Spleen (tissue), 11 donors: ENCODE data around the gene MBOAT2. TPM values are rescaled to one million over a fixed set of nuclear protein-coding genes. Genes with fewer than 3 reads are reported as not detected.

Experiments
- DNase-seq: peaks from one replicate; pipeline ENCODE4 v3.0.0-alpha.2; 2020
- H3K27ac ChIP-seq, 8 donors: fragments of 200-600 bp; sonication (generic) in 7 of 8; 1 replicate in 4 of 8; 2 replicates in 4 of 8; pipeline versions ENCODE4 v1.5.0 to v1.8.0; 2016 to 2021; ENCODE audit warnings: inconsistent platforms in 4 of 8, mild to moderate bottlenecking in 4 of 8, moderate library complexity in 1 of 8
- H3K27me3 ChIP-seq, 7 donors: fragments of 200-600 bp; sonication (generic) in 6 of 7; replicated peaks in 1 of 7; 1 replicate in 4 of 7; 2 replicates in 3 of 7; pipeline versions ENCODE4 v1.5.0 to v1.8.0; 2016 to 2021; ENCODE audit warnings: inconsistent platforms in 3 of 7, mild to moderate bottlenecking in 1 of 7
- H3K36me3 ChIP-seq, 6 donors: fragments of 200-600 bp; sonication (generic) in 5 of 6; 1 replicate in 4 of 6; 2 replicates in 2 of 6; pipeline versions ENCODE4 v1.5.0 to v1.8.0; 2016 to 2021; ENCODE audit warnings: inconsistent platforms in 2 of 6
- H3K4me1 ChIP-seq, 6 donors: fragments of 200-600 bp; sonication (generic) in 5 of 6; 1 replicate in 3 of 6; 2 replicates in 3 of 6; pipeline versions ENCODE4 v1.5.0 to v1.8.0; 2016 to 2021; ENCODE audit warnings: inconsistent platforms in 3 of 6
- H3K4me3 ChIP-seq, 8 donors: fragments of 200-600 bp; sonication (generic) in 7 of 8; 1 replicate in 4 of 8; 2 replicates in 4 of 8; pipeline versions ENCODE4 v1.5.0 to v1.8.0; 2016 to 2021; ENCODE audit warnings: inconsistent platforms in 4 of 8, mild to moderate bottlenecking in 4 of 8, moderate library complexity in 2 of 8
- H3K9me3 ChIP-seq, 8 donors: fragments of 200-600 bp; sonication (generic) in 7 of 8; 1 replicate in 4 of 8; 2 replicates in 4 of 8; pipeline versions ENCODE4 v1.5.0 to v1.8.0; 2016 to 2021; ENCODE audit warnings: inconsistent platforms in 4 of 8
- POLR2A ChIP-seq, 3 donors: fragments of 450-650 bp; IDR thresholded peaks; one replicate each; pipeline ENCODE4 v1.5.1; 2017; ENCODE audit warnings: antibody characterized with exemption in 3 of 3, mild to moderate bottlenecking in 1 of 3
- POLR2AphosphoS5 ChIP-seq, 3 donors: sonication (generic); formaldehyde crosslinking; IDR thresholded peaks; one replicate each; pipeline ENCODE4 v1.5.1; 2017; ENCODE audit warnings: antibody characterized with exemption in 3 of 3
- WGBS, 5 donors: extraction: QIAGEN DNeasy Blood & Tissue Kit in 3 of 5; methylation state at CpG; one replicate each; pipeline versions ENCODE4 v1.1.5 to v1.1.7; 2013 to 2018; 5-methylcytosine and 5-hydroxymethylcytosine counted together
- intact Hi-C: fragments of 100-400 bp; cut with DNase I; formaldehyde crosslinking; loops from one replicate; pipeline ENCODE4 v1.15.0; 2023; ENCODE audit warnings: low total_unique reads
- polyA plus RNA-seq, 3 donors: library from polyadenylated mRNA; stranded (reverse); fragments of 200-250 nt; gene quantifications; one replicate each; pipeline ENCODE4 v1.2.1, GENCODE V29; 2013
- total RNA-seq, 7 donors: library from RNA; depleted of rRNA in 3 of 7; stranded (reverse); fragments of >200 nt in 3 of 7; fragmentation: NEBNext Ultra II Directional in 4 of 7; extraction: Animal tissue kit (Norgen Biotek cat#: 25700) in 4 of 7; gene quantifications; one replicate each; pipeline versions ENCODE4 v1.1.0 to v1.2.1, GENCODE V29; 2016 to 2021
- TF ChIP-seq, protein P1 (sequence below), 11 experiments: fragments of 200-600 bp in 7 of 11; fragments of 450-650 bp in 4 of 11; sonication (generic) in 4 of 11; IDR thresholded peaks in 8 of 11; conservative IDR thresholded peaks in 3 of 11; 1 replicate in 7 of 11; 2 replicates in 4 of 11; pipeline versions ENCODE4 v1.4.0 to v1.8.0; 2016 to 2021; ENCODE audit warnings: antibody characterized with exemption in 11 of 11, inconsistent platforms in 4 of 11, mild to moderate bottlenecking in 1 of 11
- donor health status: healthy with polysubstance abuse.
- donor health status: DM: no; HTN: no; CAD: no; lungs with moderate emphysema.
- donor health status: DM: no; HTN: no; CAD: no.
- donor health status: Bipolar disorder and iron deficiency.
- donor health status: healthy.
- donor health status: DM: no; HTN: no; CAD: no.
- donor health status: DM: yes; HTN: yes; CAD: no.

MBOAT2 gene
- total and polyA plus RNA-seq, 10 donors: 1.9 to 44.1 (median 18.3) TPM

DNA sequence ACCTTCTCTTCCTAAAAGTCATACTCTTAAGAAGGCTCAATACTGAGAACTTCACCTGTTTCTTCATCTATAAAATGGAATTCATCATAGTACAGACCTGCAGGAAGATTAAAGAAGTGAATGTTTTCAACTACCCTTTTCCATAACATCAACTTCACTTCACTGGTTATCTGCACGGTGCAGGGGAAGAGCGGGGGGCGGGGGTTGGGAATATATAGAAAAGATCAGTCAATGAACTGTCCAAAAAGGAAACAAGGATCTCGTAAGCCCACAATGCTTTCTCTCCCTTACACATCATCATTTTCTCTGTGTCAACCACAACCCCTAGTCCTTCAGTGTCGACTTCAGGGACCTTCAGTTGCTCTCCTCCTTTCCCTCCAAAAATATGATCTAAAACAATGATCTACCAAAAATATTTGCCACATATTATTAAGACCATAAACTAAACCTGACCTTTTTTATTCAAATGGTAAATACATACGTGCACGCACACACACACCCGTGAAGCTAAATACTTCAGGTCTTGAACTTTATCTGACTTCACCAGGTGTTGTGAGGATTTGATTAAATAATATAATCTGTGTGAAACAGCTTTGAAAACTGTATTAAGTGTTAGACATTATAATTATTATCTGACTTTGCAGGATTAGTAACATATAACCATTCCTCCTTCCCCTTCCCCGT, 4.9 kb downstream of the MBOAT2 start:
- Histone ChIP-seq H3K9me3 (no peaks in the 10 kb centered on the region), H3K4me1 (peaks cover 6 to 74% (median 13%) of the 10 kb centered on the region in 6 donors), H3K27me3 (peaks cover 0 to 26% (median 12%) of the 10 kb centered on the region in 7 donors), H3K27ac (no peak overlapping the region), H3K36me3 (no peaks in the 10 kb centered on the region), H3K4me3 (no peak overlapping the region)
- no peak for TF ChIP-seq POLR2AphosphoS5 (IDR thresholded peaks at IDR 0.05)
- TF ChIP-seq POLR2A (IDR thresholded peaks at IDR 0.05): no peak
- TF ChIP-seq, protein P1, sequence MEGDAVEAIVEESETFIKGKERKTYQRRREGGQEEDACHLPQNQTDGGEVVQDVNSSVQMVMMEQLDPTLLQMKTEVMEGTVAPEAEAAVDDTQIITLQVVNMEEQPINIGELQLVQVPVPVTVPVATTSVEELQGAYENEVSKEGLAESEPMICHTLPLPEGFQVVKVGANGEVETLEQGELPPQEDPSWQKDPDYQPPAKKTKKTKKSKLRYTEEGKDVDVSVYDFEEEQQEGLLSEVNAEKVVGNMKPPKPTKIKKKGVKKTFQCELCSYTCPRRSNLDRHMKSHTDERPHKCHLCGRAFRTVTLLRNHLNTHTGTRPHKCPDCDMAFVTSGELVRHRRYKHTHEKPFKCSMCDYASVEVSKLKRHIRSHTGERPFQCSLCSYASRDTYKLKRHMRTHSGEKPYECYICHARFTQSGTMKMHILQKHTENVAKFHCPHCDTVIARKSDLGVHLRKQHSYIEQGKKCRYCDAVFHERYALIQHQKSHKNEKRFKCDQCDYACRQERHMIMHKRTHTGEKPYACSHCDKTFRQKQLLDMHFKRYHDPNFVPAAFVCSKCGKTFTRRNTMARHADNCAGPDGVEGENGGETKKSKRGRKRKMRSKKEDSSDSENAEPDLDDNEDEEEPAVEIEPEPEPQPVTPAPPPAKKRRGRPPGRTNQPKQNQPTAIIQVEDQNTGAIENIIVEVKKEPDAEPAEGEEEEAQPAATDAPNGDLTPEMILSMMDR (IDR thresholded peaks at IDR 0.05 in 8 of 11, conservative IDR thresholded peaks at IDR 0.05 in 3 of 11): no peak
- 71 to 85% (median 83%) methylated on average over 9 of the region's 9 CpGs for WGBS, 5 donors
- intact Hi-C loops: no loop called here
- DNase-seq: no peak

DNA sequence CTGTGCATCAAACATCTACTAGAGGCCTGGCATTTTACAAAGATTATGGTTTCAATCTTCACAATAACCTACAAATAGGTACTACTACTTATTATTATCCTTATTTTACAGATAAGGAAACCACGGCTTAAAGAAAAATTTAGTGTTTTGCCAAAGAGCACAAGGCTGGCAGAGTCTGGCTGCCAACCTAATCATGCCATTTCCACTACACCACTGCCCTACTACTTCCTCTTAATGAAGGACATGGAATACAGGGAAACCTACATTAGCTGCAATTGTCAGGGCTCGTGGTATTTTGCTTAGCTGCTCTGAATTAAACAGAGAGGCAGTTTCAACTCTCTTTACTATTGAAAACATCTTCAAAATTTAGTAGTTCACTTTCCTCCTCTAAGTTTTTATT, 5.9 kb downstream of the MBOAT2 start:
- TF ChIP-seq, protein P1 (IDR thresholded peaks at IDR 0.05 in 8 of 11, conservative IDR thresholded peaks at IDR 0.05 in 3 of 11): no peak
- TF ChIP-seq POLR2AphosphoS5 (IDR thresholded peaks at IDR 0.05): no peak
- no peak for TF ChIP-seq POLR2A (IDR thresholded peaks at IDR 0.05)
- DNase-seq: no peak
- no peak overlapping the region for H3K4me3 ChIP-seq
- H3K27me3 ChIP-seq: peaks cover 0 to 18% (median 9%) of the 10 kb centered on the region in 7 donors
- H3K36me3 ChIP-seq: no peaks in the 10 kb centered on the region
- no peaks in the 10 kb centered on the region for H3K9me3 ChIP-seq
- H3K27ac ChIP-seq: no peak overlapping the region
- WGBS, 5 donors: 46 to 61% (median 55%) methylated on average over 2 of the region's 2 CpGs
- intact Hi-C loops: no loop called here
- peaks cover under 1 to 67% (median 6%) of the 10 kb centered on the region in 6 donors for H3K4me1 ChIP-seq

DNA sequence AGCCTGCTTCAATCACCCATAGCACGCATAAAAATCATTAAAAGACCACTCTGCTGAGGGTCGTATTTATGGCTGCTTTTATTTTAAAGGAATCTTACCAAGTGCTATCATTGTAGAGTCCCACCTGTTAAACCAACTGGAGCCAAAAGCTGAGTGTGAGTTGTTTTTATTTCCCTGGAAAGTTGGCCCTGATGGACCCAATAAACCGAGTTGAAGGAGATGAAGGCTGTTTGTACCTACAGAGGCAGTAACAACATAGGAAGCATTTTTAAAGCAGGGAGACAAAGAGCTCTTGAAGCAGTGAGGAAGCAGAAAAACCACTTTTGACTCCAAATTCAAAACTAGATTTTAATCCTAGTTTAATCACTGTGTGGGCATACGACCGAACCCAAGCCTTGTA, 6.4 kb downstream of the MBOAT2 start:
- peaks cover 0 to 62% (median 4%) of the 10 kb centered on the region in 6 donors for H3K4me1 ChIP-seq
- H3K4me3 ChIP-seq: no peak overlapping the region
- no peak for DNase-seq
- no peaks in the 10 kb centered on the region for H3K36me3 ChIP-seq
- TF ChIP-seq POLR2A (IDR thresholded peaks at IDR 0.05) (no peak), POLR2AphosphoS5 (IDR thresholded peaks at IDR 0.05) (no peak)
- TF ChIP-seq, protein P1 (IDR thresholded peaks at IDR 0.05 in 8 of 11, conservative IDR thresholded peaks at IDR 0.05 in 3 of 11): no peak
- H3K27me3 ChIP-seq: peaks cover 0 to 13% (median 6%) of the 10 kb centered on the region in 7 donors
- H3K9me3 ChIP-seq: no peaks in the 10 kb centered on the region
- intact Hi-C loops: no loop called here
- H3K27ac ChIP-seq: peak overlapping the region in 1 of 8 donors; percentile 57
- WGBS, 5 donors: 86 to 94% (median 94%) methylated on average over 5 of the region's 5 CpGs

DNA sequence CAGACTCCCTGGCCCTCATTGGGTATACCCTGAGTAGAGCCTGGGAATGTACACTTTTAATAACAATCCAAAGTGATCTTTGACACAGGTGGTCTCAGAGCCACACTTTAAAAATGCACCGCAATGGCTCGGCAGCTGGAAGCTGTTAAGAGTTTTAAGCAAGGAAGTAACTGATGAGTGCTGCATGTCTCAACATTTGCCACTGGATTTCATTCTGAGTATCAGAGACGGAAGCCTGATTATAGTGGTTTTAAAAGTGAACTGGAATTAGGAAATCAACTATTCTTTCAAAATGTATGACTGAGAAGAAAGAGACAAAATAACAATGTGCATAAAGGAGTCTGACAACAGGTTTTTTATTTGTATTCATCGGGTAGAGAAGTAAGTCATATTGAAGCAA, 7.5 kb downstream of the MBOAT2 start:
- Histone ChIP-seq H3K27ac (peak overlapping the region in 4 of 8 donors; percentile 9 to 66 (median 52)), H3K27me3 (peaks cover 0 to 6% (median under 1%) of the 10 kb centered on the region in 7 donors), H3K4me3 (peak overlapping the region in 1 of 8 donors; percentile 1), H3K9me3 (no peaks in the 10 kb centered on the region), H3K4me1 (peaks cover 0 to 51% (median 4%) of the 10 kb centered on the region in 6 donors), H3K36me3 (no peaks in the 10 kb centered on the region)
- no peak for DNase-seq
- TF ChIP-seq POLR2AphosphoS5 (IDR thresholded peaks at IDR 0.05): no peak
- TF ChIP-seq POLR2A (IDR thresholded peaks at IDR 0.05): no peak
- TF ChIP-seq, protein P1 (IDR thresholded peaks at IDR 0.05 in 8 of 11, conservative IDR thresholded peaks at IDR 0.05 in 3 of 11): no peak
- WGBS, 5 donors: 48 to 82% (median 62%) methylated on average over 4 of the region's 4 CpGs
- intact Hi-C loops: no loop called here
